Activated CD4-positive, CD25-positive, alpha-beta regulatory T cell treated with anti-CD3 and anti-CD28 coated beads, Interleukin-2, amount 50 U/mL, for 72 hours (primary cell): Measurements from ENCODE around the gene ROBO4.

Experiments
- DNase-seq: peaks from one replicate; pipeline ENCODE4 v3.0.0; 2021

Gene ROBO4

DNA sequence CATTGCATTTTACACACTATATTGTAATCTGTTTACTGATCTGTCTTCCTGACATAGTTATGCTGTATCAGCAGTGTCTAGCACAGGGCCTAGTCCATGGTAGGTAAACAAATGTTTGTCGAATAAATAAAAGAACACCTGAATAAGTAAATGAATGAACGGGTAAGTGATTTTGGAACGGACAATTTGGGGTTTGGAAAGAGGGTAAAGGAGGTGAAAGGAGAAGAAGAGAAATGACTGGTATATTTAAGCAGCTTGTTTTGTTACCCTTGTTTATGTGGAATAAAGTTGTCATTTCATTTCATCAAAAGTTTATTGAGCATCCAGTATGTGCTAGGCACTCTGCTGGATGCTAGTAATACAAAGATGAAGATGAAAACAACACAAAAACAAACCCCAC is 21.3 kb upstream of the ROBO4 start, which contains the start of gene HEPN1:
TSS of gene HEPN1 (plus strand) at position 301 of the 400 bp plus-strand sequence.
- no peak for DNase-seq

DNA sequence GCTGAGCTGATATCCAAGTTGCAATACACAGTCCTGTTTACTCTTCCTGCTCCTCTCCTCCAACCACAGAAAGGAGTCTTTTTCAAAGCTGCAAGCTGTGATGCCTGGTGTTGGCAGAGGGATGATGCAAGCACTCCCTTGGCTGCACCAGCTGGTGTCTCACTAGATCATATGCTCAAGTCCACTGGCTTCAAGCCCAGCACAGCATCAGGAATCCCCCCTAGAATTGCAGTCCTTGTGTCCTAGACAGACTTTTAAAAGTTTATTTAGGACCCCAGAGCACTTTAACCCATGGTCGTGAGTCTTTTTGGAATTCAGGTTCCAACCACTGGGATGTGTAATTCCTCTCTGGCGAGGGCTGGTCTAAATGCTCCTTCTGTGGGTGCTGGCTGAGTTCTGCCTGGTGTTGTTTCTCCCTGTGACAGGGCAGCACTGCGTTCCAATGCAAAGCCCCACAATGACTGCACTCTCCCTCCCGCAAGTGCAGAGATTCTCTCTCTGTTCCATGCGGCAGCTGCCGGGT is 19.5 kb upstream of the ROBO4 start:
- DNase-seq: no peak

GRCh38 chr11:124916370-124916710 is 18.7 kb upstream of the ROBO4 start:
- no peak for DNase-seq

DNA sequence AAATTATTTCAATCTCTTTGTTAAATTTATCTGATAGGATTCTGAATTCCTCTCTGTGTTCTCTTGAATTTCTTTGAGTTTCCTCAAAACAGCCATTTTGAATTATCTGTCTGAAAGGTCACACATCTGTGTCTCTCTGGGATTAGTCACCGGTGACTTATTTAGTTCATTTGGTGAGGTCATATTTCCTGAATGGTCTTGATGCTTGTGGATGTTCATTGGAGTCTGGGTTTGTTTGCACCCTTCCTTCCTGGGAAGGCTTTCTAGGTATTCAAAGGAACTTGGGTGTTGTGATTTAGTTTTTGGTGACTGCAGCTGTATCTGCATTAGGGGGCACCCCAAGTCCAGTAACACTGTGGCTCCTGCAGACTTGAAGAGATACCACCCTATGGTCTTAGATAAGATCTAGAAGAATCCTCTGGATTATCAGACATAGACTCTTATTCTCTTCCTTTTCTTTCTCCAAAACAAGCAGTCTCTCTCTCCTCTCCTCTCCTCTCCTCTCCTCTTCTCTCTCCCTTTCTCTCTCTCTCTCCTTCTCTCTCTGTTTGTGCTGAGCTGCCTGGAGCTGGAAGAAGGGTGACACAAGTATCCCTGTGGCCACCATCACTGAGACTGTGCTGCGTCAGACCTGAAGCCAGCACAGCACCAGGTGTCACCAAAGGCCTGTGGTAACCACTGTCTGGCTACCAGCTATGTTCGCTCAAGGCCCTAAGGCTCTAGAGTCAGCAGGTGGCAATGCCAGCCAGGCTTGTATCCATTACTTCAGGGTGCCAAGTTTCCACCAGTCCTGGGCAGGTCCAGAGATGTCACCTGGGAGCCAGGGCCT is 18.1 kb upstream of the ROBO4 start:
- DNase-seq: no peak

GRCh38 chr11:124902616-124903015 is 5.0 kb upstream of the ROBO4 start:
- DNase-seq: no peak

DNA sequence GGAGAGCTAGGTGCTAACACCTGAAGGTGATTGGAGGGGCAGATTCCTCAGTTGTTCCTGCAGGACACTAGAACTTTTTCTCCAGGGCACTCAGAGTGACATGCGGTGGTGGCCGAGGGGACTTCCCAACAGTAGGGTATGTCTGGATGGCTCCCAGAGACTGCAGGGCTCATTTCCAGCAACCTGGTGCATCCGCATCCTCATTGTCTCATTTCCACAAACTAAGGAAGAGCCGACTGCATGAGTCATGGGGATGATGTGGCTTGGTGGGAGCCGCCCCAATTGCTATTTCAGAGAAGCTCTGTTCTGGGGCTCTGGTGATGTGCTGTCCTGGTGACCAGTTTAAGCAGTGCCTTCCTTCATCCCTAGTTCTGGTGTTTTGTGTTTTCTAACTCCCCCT is 2.8 kb upstream of the ROBO4 start:
- no peak for DNase-seq

- no peak for DNase-seq
Observed at GRCh38 chr11:124899383-124900145, 1.9 kb upstream of the ROBO4 start.

- DNase-seq: no peak
Observed at GRCh38 chr11:124898711-124899110, 1.0 kb upstream of the ROBO4 start.

DNA sequence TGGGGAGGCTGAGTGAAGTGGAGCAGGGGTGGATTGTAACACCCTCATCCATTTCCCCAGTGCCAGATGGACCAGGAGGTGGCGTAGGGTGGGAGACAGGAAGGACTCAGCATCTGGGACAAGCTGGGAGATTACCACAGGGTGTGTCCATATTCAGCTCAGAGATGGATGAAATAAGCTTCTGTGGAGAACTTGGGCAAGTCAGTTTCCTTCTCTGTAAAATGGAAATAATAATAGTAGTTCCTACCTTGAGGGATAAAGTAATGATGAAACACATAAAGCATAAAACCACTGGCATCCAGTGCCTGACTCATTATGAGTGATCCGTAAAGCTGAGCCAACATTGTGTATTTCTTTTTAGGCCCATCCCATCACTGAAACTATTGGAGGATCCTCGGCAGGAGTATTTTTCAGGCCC is 607 bp upstream of the ROBO4 start:
- no peak for DNase-seq

GRCh38 chr11:124896821-124897391 is 759 bp downstream of the ROBO4 start:
- no peak for DNase-seq

- DNase-seq: no peak
Observed at GRCh38 chr11:124896071-124896750, 1.5 kb downstream of the ROBO4 start.

DNA sequence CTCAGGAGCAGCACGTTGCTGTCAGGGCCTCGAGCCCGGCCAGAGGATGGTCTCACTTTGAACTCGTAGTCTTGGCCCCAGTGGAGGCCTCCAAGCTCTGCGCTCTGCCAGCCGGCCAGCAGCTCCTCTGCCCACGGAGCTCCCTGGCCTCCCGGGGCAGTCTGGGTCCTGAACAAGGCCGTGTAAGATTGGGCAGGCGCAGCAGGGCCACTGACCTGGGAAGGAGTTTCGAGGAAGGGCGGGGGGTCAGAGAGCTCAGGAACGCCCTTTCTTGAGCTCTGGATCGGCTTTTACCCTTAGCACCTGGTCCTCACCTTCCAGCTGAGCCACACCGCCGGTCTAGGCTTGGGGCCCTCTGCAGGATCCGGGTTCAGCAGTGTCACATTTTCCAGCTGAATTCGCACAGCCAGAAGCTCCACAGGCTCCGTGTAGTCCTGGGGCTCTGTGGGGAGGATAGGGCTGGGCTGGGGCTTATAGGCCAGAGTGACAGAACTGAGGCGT is 2.1 kb downstream of the ROBO4 start:
- DNase-seq: no peak

DNA sequence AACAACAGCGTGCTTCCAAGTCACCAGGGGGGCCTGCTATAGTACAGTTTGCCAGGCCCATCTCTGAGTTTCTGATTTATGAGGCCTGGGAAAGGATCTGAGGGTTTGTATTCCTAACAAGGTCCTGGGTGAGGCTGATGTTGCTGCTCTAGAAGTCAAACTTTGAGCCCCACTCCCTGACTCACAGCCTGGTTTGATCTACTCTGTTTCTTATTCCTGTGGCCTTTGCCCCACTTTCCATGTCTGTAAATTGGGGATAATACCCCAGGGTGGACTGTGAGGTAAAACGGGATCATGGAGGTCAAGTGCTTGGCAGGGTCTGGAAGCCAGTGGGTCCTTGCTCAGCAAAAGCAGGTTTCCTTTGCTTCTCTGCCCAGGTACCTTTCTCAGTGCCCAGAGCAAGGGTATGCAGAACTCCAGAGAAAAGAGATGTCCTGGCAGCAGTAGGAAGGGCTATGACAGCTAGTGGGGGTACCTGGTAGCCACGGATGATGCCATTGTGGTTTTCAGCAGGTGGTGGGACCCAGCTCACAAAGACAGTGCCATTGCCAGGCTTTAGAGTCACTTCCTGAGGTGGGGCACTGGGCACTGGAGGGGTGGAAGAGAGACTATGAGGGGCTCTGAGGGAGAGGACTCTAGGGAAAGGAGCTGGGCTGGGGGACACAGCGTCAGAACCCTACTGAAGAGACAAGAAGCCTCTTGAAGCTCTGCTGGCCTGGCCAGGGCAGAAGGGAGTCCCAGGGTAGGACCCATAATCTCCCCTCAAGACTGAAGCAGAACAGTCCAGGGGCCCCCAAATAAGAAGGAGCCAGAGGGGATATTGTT is 2.8 kb downstream of the ROBO4 start:
- DNase-seq: no peak

DNA sequence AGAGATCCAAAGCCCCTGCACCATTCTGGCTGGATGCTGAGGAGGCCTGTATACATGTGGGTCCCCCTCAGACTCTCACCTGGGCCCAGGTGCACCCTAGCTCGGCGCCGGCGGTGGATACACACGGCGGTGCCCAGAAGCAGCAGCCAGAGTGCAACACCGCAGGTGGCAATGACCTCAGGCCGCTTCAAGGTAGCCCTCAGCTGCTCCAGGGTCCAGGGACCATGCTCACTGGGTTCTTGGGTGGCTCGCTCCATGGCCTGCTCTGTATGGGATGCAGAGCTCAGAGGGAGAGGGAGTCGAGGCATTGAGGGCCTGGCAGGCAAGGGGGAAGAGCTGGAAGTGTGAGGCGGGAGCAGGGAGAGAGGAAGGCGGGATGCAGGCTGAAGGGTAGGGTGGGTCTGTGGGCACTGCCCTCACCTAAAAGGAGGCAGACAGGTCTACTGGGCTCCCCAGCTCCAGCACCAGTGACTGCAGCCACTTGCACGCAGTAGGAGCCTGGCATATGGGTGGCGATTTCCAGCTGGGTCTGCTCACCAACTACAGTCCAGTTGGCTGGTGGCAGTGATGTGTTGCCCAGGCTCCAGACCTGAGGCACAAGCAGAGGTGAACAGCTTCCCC is 3.8 kb downstream of the ROBO4 start:
- DNase-seq: no peak

- no peak for DNase-seq
Observed at GRCh38 chr11:124892750-124893454, 4.8 kb downstream of the ROBO4 start.

GRCh38 chr11:124892146-124892545 is 5.5 kb downstream of the ROBO4 start:
- DNase-seq: no peak

DNA sequence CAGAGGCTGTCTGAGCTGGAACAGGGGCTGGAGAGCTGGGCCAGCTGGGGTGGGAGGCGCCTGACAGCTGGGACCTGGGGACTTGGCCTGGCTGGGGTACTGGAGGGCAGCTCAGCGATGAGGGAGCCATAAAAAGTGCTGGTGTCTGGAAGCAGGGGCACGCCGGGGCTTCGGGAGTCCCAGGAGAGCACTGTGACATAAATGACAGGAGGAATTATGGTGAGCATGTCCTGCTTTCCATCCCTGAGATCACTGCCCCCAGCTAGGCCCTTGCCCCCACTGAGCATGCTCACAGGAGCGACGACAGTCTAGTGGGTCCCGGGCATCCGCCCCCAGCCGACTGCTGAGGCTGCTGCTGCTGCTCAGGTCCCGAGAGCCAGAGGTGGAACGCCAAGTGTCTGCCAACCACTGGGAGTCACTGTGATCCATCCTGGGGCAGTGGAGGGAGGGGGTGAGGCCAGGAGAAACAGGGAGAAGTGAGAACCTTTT is 6.2 kb downstream of the ROBO4 start:
- DNase-seq: no peak

DNA sequence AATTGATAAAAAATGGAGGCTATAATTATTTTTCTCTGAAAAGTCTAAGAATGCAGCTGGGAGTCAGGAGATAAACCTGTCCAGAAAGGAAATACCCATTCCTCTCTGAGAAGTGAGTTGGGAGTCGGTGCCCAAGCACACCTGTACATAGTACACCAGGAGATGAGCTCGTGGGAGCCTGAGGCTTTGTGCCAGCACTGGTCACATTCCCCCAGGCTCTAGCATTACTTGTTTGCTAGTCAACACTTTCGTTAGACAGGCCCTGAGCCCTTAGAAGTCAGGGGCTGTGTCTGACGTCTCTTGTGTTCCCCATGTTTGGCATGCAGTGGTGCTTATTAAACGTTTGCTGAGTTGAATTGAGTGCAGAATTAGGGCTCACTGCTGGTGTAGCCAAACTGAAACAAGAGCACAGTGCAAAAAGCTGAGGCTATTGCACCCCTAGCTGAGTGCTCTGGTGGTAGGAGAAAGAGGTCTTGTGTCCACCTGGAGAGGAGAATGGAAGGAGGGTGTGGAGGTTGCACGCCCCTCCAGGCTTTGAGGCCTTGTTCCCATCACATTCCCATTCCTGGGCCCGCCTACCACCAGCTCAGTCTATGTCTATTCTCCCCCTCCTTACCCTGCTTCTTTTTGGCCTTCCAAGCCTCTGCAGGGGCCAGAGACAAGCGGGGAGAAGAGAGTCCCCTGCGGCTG is 6.8 kb downstream of the ROBO4 start:
- no peak for DNase-seq

- no peak for DNase-seq
Observed at GRCh38 chr11:124890151-124890550, 7.5 kb downstream of the ROBO4 start.
